ENCODE results near the gene CCT6B. TPM values are rescaled to one million over a fixed set of nuclear protein-coding genes. Genes with fewer than 3 reads are reported as not detected.
A peak's percentile ranks its signal among the peaks of the same experiment; 100 is the strongest.

The CCT6B gene
- total and polyA plus RNA-seq, 10 donors: 1.3 to 7.6 (median 2.9) TPM

DNA sequence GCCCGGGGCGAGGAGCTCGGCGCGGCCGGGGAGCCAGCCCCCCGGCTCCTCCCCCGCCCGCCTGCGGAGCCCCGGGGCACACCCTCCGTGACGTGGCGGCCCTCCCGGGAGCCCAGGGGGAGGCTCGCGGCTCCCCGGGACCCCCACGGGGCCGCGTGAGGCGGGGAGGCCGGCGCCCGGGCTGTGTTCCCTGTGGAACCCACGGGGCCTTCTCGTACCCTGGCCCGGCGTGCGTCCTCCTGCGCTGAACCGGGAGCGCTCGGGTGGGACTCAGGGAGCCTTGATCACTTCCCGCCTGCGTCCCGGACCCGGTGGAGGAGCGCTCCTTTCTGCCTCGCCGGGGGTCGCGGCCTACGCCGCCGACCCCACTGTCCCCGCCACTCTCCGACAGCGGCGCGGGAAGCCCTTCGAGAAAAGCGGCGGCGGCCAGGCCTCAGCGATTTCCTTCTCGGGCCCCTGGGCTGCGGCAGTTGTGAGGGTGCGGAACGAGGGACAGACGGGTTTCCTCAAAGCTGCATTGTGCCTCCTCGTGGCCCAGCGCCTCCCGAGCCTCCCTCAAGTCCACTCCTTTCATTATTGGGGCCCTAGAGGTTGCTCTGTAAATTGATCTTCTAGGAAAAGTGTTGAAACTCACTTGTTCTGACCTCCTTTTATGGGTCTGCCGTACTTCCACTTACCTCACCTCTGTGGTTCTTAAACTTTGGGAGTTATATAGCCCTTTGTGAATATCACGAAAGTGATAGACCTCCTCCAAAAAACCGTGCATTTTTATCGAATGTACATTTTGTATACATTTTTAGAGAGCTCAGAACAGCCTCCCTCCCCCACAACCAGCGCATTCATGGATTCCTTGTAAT, 19.6 kb upstream of the CCT6B start:
- Histone ChIP-seq H3K4me1 (peaks cover 12 to 64% (median 44%) of the 10 kb centered on the region in 6 donors), H3K4me3 (peak overlapping the region; percentile 72 to 92 (median 87)), H3K27me3 (replicated peaks in 1 of 7) (no peaks in the 10 kb centered on the region), H3K9me3 (no peaks in the 10 kb centered on the region), H3K27ac (peak overlapping the region; percentile 90 to 100 (median 99)), H3K36me3 (peaks cover 0 to 28% (median 5%) of the 10 kb centered on the region in 6 donors)
- TF ChIP-seq, protein P1, sequence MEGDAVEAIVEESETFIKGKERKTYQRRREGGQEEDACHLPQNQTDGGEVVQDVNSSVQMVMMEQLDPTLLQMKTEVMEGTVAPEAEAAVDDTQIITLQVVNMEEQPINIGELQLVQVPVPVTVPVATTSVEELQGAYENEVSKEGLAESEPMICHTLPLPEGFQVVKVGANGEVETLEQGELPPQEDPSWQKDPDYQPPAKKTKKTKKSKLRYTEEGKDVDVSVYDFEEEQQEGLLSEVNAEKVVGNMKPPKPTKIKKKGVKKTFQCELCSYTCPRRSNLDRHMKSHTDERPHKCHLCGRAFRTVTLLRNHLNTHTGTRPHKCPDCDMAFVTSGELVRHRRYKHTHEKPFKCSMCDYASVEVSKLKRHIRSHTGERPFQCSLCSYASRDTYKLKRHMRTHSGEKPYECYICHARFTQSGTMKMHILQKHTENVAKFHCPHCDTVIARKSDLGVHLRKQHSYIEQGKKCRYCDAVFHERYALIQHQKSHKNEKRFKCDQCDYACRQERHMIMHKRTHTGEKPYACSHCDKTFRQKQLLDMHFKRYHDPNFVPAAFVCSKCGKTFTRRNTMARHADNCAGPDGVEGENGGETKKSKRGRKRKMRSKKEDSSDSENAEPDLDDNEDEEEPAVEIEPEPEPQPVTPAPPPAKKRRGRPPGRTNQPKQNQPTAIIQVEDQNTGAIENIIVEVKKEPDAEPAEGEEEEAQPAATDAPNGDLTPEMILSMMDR (IDR thresholded peaks at IDR 0.05 in 8 of 11, conservative IDR thresholded peaks at IDR 0.05 in 3 of 11): peak in 9 of 11 experiments; percentile 29 to 55 (median 46)
- TF ChIP-seq POLR2A (IDR thresholded peaks at IDR 0.05) (peak in 1 of 3 donors; percentile 66), POLR2AphosphoS5 (IDR thresholded peaks at IDR 0.05) (peak; percentile 68 to 86 (median 77))
- intact Hi-C loops (cut with DNase I; ENCODE audit: low total_unique reads): no loop called here
- WGBS, 5 donors: 0 to 1% (median 1%) methylated on average over 22 to 69 of the region's 69 CpGs
- peak; percentile 95 for DNase-seq

DNA sequence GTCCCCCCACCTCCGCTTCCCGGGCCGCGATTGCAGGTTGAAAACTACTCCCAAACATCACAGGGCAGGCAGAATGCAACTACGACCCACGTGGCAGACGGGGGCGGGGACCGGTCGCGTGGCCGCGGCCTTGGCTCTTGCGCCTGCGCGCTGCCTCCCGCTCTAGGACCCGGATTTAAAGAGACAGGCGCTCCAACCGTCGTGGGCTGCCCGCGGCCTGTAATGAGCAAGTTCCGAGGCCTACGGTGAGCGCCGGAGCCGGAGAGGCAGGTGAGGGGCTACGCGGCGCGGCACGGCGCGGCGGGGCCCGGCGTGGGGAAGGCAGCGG, 19.1 kb upstream of the CCT6B start, which contains the start of gene LIG3:
Gene LIG3 (plus strand): TSS at position 160 of the 328 bp plus-strand sequence. CDS start 2,494 bp downstream, outside the sequence.
- TF ChIP-seq POLR2AphosphoS5 (IDR thresholded peaks at IDR 0.05) (peak; percentile 88 to 90 (median 90)), POLR2A (IDR thresholded peaks at IDR 0.05) (peak in 1 of 3 donors; percentile 56)
- TF ChIP-seq, protein P1 (IDR thresholded peaks at IDR 0.05 in 8 of 11, conservative IDR thresholded peaks at IDR 0.05 in 3 of 11): no peak
- Histone ChIP-seq H3K27ac (peak within 1 kb of the TSS; percentile 90 to 100 (median 99)), H3K36me3 (peaks cover 0 to 23% (median 4%) of the 10 kb centered on the region in 6 donors), H3K27me3 (replicated peaks in 1 of 7) (no peaks in the 10 kb centered on the region), H3K4me1 (peaks cover 12 to 58% (median 43%) of the 10 kb centered on the region in 6 donors), H3K9me3 (no peaks in the 10 kb centered on the region), H3K4me3 (peak within 1 kb of the TSS; percentile 72 to 92 (median 87))
- WGBS, 5 donors: 0 to 1% (median 0%) methylated on average over 13 to 39 of the region's 39 CpGs
- DNase-seq: peak; percentile 97
- intact Hi-C loops (cut with DNase I; ENCODE audit: low total_unique reads): no loop called here

DNA sequence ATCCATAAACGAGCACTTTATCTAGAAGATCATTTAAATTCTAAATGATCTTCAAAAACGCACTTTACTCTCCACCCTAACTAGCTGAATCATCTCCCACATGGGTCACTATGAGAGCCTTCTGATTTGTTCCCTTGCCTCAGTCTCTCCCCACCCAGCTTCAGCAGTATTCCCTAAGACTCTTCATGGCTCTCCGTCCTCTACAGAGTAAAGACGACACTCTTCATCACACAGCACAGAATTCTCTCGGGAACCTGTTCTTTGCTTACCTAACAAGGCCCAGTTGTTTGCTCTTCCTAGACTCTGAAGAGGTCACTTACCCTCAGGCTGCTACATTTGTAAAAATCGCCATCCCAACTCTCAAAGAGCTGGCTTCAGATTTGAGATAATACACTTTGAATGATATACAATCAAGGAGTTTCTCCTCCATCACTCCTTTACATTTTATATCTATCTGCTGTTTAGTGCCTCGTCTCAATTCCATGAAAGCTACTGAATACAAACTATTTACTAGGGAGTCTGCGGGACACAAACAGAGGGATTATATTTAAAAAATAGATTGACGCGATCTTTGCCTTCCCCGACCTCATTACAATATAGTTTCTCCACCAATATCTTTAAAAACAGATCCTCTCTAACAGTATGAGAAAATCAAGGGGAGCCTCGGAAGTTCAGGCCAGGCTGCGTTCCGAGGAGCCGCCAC, 18.5 kb upstream of the CCT6B start:
- DNase-seq: no peak
- intact Hi-C loops (cut with DNase I; ENCODE audit: low total_unique reads): no loop called here

DNA sequence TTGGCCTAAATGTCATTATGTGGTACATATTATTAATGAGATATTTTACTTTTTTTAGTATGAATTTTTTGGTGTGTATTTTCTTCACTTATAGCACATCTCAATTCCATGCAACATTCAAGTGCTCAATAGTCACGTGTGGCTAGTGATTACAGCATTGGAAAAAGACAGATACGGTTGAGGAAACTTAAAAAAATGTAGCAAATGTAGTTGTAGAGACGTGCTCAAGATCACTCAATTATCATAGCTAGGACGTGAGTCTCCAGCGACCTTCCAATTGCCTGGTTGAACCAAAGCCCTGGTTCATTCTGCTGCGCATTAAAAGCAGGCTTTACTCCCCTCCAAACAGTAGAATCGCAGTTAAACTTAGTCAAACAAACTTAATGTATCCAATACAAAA, 17.9 kb upstream of the CCT6B start:
- Histone ChIP-seq H3K27me3 (replicated peaks in 1 of 7) (no peaks in the 10 kb centered on the region), H3K4me3 (no peak overlapping the region), H3K4me1 (peaks cover 12 to 47% (median 38%) of the 10 kb centered on the region in 6 donors), H3K9me3 (no peaks in the 10 kb centered on the region), H3K36me3 (peaks cover 0 to 12% (median 4%) of the 10 kb centered on the region in 6 donors), H3K27ac (no peak overlapping the region)
- DNase-seq: no peak
- 87 to 93% (median 92%) methylated on average over 7 of the region's 7 CpGs for WGBS, 5 donors
- TF ChIP-seq, protein P1 (IDR thresholded peaks at IDR 0.05 in 8 of 11, conservative IDR thresholded peaks at IDR 0.05 in 3 of 11): no peak
- TF ChIP-seq POLR2A (IDR thresholded peaks at IDR 0.05): no peak
- intact Hi-C loops (cut with DNase I; ENCODE audit: low total_unique reads): no loop called here

More for the DNA sequence above, 18.5 kb upstream of the CCT6B start:
- peaks cover 12 to 53% (median 41%) of the 10 kb centered on the region in 6 donors for H3K4me1 ChIP-seq
- no peaks in the 10 kb centered on the region for H3K9me3 ChIP-seq
- H3K4me3 ChIP-seq: peak overlapping the region; percentile 72 to 92 (median 87)
- H3K27me3 ChIP-seq (replicated peaks in 1 of 7): no peaks in the 10 kb centered on the region
- TF ChIP-seq POLR2AphosphoS5 (IDR thresholded peaks at IDR 0.05): no peak
- peak in 1 of 3 donors; percentile 2 for TF ChIP-seq POLR2A (IDR thresholded peaks at IDR 0.05)
- H3K27ac ChIP-seq: peak overlapping the region; percentile 90 to 100 (median 99)
- WGBS, 5 donors: 23 to 27% (median 26%) methylated on average over 15 of the region's 15 CpGs
- H3K36me3 ChIP-seq: peaks cover 0 to 18% (median 4%) of the 10 kb centered on the region in 6 donors
